ENCODE results near the gene ZNF362.

- TF ChIP-seq CTCF (IDR thresholded peaks at IDR 0.05; ENCODE audit: poor library complexity) (no peak), EZH2 (IDR thresholded peaks at IDR 0.05; ENCODE audit: borderline replicate concordance) (no peak), EZH2phosphoT487 (IDR thresholded peaks at IDR 0.05; ENCODE audit: low read depth, severe bottlenecking, unreplicated experiment) (no peak)
These were observed 39.8 kb downstream of the ZNF362 start for GRCh38 chr1:33296082-33296458.

All from hepatocyte (in vitro differentiated cells).